ENCODE results near the gene INTS2.
"Not testable (repeated sequence)": the region's sequence is repeated elsewhere in the genome, so short reads cannot be mapped to it uniquely, and the experiment has no call there.

INTS2 gene

GRCh38 chr17:61927208-61928100 is at the start of gene INTS2:
INTS2 (minus strand) TSS chr17:61927982; CDS start chr17:61926644, 1,338 bp downstream.
- peak; percentile 81 for DNase-seq (ENCODE audit: low read depth, low spot score)
- H3K27ac ChIP-seq: peak within 1 kb of the TSS; percentile 72

- DNase-seq (ENCODE audit: low read depth, low spot score): no peak
- no peak overlapping the region for H3K27ac ChIP-seq
Observed at GRCh38 chr17:61974115-61974514, 46.3 kb upstream of the INTS2 start.

- no peak for DNase-seq (ENCODE audit: low read depth, low spot score)
- H3K27ac ChIP-seq: no peak overlapping the region
Observed at GRCh38 chr17:61972311-61972710, 44.5 kb upstream of the INTS2 start.

- H3K27ac ChIP-seq: no peak overlapping the region
- no peak for DNase-seq (ENCODE audit: low read depth, low spot score)
Observed at GRCh38 chr17:61970030-61970429, 42.2 kb upstream of the INTS2 start.

- no peak for DNase-seq (ENCODE audit: low read depth, low spot score)
- H3K27ac ChIP-seq: no peak overlapping the region
Observed at GRCh38 chr17:61968757-61969156, 41.0 kb upstream of the INTS2 start.

- no peak for DNase-seq (ENCODE audit: low read depth, low spot score)
- no peak overlapping the region for H3K27ac ChIP-seq
Observed at GRCh38 chr17:61967729-61968128, 39.9 kb upstream of the INTS2 start.

- no peak overlapping the region for H3K27ac ChIP-seq
- DNase-seq (ENCODE audit: low read depth, low spot score): no peak
Observed at GRCh38 chr17:61966191-61966590, 38.4 kb upstream of the INTS2 start.

- DNase-seq (ENCODE audit: low read depth, low spot score): no peak
- no peak overlapping the region for H3K27ac ChIP-seq
Observed at GRCh38 chr17:61955619-61956018, 27.8 kb upstream of the INTS2 start.

GRCh38 chr17:61947367-61948078 is 19.7 kb upstream of the INTS2 start:
- no peak overlapping the region for H3K27ac ChIP-seq

GRCh38 chr17:61946359-61946758 is 18.6 kb upstream of the INTS2 start:
- H3K27ac ChIP-seq: no peak overlapping the region
- no peak for DNase-seq (ENCODE audit: low read depth, low spot score)

More at GRCh38 chr17:61947367-61948078, 19.7 kb upstream of the INTS2 start:
- DNase-seq (ENCODE audit: low read depth, low spot score): no peak

GRCh38 chr17:61943117-61943516 is 15.3 kb upstream of the INTS2 start:
- DNase-seq (ENCODE audit: low read depth, low spot score): no peak
- H3K27ac ChIP-seq: no peak overlapping the region

GRCh38 chr17:61942085-61942484 is 14.3 kb upstream of the INTS2 start:
- no peak for DNase-seq (ENCODE audit: low read depth, low spot score)
- H3K27ac ChIP-seq: no peak overlapping the region

GRCh38 chr17:61928101-61928436 is 287 bp upstream of the INTS2 start:
- H3K27ac ChIP-seq: peak overlapping the region; percentile 72
- DNase-seq (ENCODE audit: low read depth, low spot score): no peak

- no peak for DNase-seq (ENCODE audit: low read depth, low spot score)
- peak overlapping the region; percentile 72 for H3K27ac ChIP-seq
Observed at GRCh38 chr17:61926826-61927207, 965 bp downstream of the INTS2 start.

GRCh38 chr17:61915162-61915561 is 12.6 kb downstream of the INTS2 start:
- DNase-seq (ENCODE audit: low read depth, low spot score); H3K27ac ChIP-seq: not testable (repeated sequence)

GRCh38 chr17:61908292-61909037 is 19.3 kb downstream of the INTS2 start:
- no peak overlapping the region for H3K27ac ChIP-seq
- DNase-seq (ENCODE audit: low read depth, low spot score): no peak

- DNase-seq (ENCODE audit: low read depth, low spot score): no peak
- no peak overlapping the region for H3K27ac ChIP-seq
Observed at GRCh38 chr17:61907361-61907760, 20.4 kb downstream of the INTS2 start.

GRCh38 chr17:61904094-61904710 is 23.6 kb downstream of the INTS2 start:
- no peak for DNase-seq (ENCODE audit: low read depth, low spot score)
- no peak overlapping the region for H3K27ac ChIP-seq

GRCh38 chr17:61903251-61903650 is 24.5 kb downstream of the INTS2 start:
- no peak overlapping the region for H3K27ac ChIP-seq
- no peak for DNase-seq (ENCODE audit: low read depth, low spot score)

- no peak overlapping the region for H3K27ac ChIP-seq
- DNase-seq (ENCODE audit: low read depth, low spot score): no peak
Observed at GRCh38 chr17:61897548-61898180, 30.1 kb downstream of the INTS2 start.
